MM.1S (cell line): ENCODE results near the gene CD9.

Experiments used
- DNase-seq: peaks from one replicate; pipeline ENCODE4 v3.0.0-alpha.2; 2015
- H2AFZ ChIP-seq: fragments of 300-600 bp; sonication (generic); 2 replicates; pipeline ENCODE4 v1.6.0; 2016; ENCODE audit warnings: antibody characterized with exemption, low read length
- H3F3A ChIP-seq: fragments of 300-600 bp; sonication (generic); 2 replicates; pipeline ENCODE4 v1.6.1; 2016; ENCODE audit warnings: mild to moderate bottlenecking, antibody characterized with exemption, low read length, moderate library complexity, mixed read lengths; ENCODE audit not compliant: insufficient read depth
- H3K27ac ChIP-seq: fragments of 300-600 bp; sonication (generic); 2 replicates; pipeline ENCODE4 v1.5.1; 2016; ENCODE audit warnings: mild to moderate bottlenecking, low read length
- H3K27me3 ChIP-seq: fragments of 300-600 bp; sonication (generic); replicated peaks from 2 replicates; pipeline ENCODE4 v1.6.0; 2016; ENCODE audit warnings: low read length; ENCODE audit not compliant: insufficient read depth
- H3K36me3 ChIP-seq: fragments of 300-600 bp; sonication (generic); replicated peaks from 2 replicates; pipeline ENCODE4 v1.6.1; 2016; ENCODE audit warnings: mild to moderate bottlenecking, low read length, mixed read lengths; ENCODE audit not compliant: insufficient read depth
- H3K4me1 ChIP-seq: fragments of 300-600 bp; sonication (generic); 2 replicates; pipeline ENCODE4 v1.6.1; 2016; ENCODE audit warnings: low read length, mixed read lengths
- H3K4me2 ChIP-seq: fragments of 300-600 bp; sonication (generic); 2 replicates; pipeline ENCODE4 v1.6.0; 2016; ENCODE audit warnings: low read depth, low read length
- H3K4me3 ChIP-seq: fragments of 300-600 bp; sonication (generic); 2 replicates; pipeline ENCODE4 v1.5.1; 2016; ENCODE audit warnings: low read length, mixed read lengths
- H3K79me2 ChIP-seq: fragments of 300-600 bp; sonication (generic); 2 replicates; pipeline ENCODE4 v1.6.1; 2016; ENCODE audit warnings: mixed run types, low read length, mixed read lengths
- H3K9ac ChIP-seq: fragments of 300-600 bp; sonication (generic); 2 replicates; pipeline ENCODE4 v1.6.1; 2016; ENCODE audit warnings: low read length, mixed read lengths
- H3K9me2 ChIP-seq: fragments of 300-600 bp; sonication (generic); replicated peaks from 2 replicates; pipeline ENCODE4 v1.6.1; 2016; ENCODE audit warnings: mild to moderate bottlenecking, low read length, mixed read lengths; ENCODE audit not compliant: insufficient read depth
- H3K9me3 ChIP-seq: fragments of 300-600 bp; sonication (generic); replicated peaks from 2 replicates; pipeline ENCODE4 v1.6.1; 2016; ENCODE audit warnings: mild to moderate bottlenecking, low read length, mixed read lengths; ENCODE audit not compliant: insufficient read depth
- H4K20me1 ChIP-seq: fragments of 300-600 bp; sonication (generic); 2 replicates; pipeline ENCODE4 v1.6.1; 2016; ENCODE audit warnings: mild to moderate bottlenecking, low read length, moderate library complexity, mixed read lengths; ENCODE audit not compliant: insufficient read depth
- EZH2 ChIP-seq: fragments of 300-600 bp; sonication (generic); optimal IDR thresholded peaks from 2 replicates; pipeline ENCODE3; 2017; ENCODE audit warnings: low read depth, mild to moderate bottlenecking, antibody characterized with exemption, low read length, mixed read lengths
- EZH2phosphoT487 ChIP-seq: fragments of 300-600 bp; sonication (generic); IDR thresholded peaks from 2 replicates; pipeline ENCODE4 v1.6.1; 2018; ENCODE audit warnings: antibody characterized with exemption, low read length
- TF ChIP-seq, protein P1 (sequence below): fragments of 300-600 bp; sonication (generic); IDR thresholded peaks from 2 replicates; pipeline ENCODE4 v1.5.1; 2016; ENCODE audit warnings: antibody characterized with exemption, low read length, mixed read lengths

CD9 gene

DNA sequence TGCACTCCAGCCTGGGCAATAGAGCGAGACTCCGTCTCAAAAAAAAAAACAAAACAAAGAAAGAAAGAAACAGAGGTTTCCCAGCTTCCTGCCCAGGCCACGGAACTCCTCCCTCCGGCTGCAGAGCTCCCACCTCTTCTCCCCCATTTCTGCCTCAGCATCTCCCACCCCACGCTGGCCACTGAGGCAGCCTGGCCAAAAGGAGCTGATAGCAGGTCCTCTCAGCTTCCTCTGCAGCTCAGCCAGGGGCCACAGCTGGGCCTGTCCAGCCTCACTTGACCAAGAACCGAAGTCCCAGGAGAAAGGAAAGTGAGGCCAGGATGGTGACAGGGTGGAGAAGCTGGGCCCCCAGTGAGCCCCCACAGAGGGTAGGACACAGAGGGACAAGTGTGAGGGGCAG is 33.4 kb upstream of the CD9 start:
- Histone ChIP-seq H3F3A (no peaks in the 10 kb centered on the region), H3K9me3 (no peaks in the 10 kb centered on the region), H3K79me2 (no peaks in the 10 kb centered on the region), H3K9ac (peak overlapping the region; percentile 5; the same call in 1 of the 2 replicates), H3K27me3 (no peaks in the 10 kb centered on the region), H3K27ac (peak overlapping the region; percentile 59; the same call in 1 of the 2 replicates), H3K4me2 (no peak overlapping the region), H2AFZ (peak overlapping the region; percentile 40; the same call in 1 of the 2 replicates), H3K4me1 (peaks cover 13% of the 10 kb centered on the region), H3K9me2 (no peaks in the 10 kb centered on the region), H3K36me3 (no peaks in the 10 kb centered on the region), H3K4me3 (no peak overlapping the region), H4K20me1 (no peaks in the 10 kb centered on the region)
- no peak for TF ChIP-seq EZH2
- TF ChIP-seq, protein P1, sequence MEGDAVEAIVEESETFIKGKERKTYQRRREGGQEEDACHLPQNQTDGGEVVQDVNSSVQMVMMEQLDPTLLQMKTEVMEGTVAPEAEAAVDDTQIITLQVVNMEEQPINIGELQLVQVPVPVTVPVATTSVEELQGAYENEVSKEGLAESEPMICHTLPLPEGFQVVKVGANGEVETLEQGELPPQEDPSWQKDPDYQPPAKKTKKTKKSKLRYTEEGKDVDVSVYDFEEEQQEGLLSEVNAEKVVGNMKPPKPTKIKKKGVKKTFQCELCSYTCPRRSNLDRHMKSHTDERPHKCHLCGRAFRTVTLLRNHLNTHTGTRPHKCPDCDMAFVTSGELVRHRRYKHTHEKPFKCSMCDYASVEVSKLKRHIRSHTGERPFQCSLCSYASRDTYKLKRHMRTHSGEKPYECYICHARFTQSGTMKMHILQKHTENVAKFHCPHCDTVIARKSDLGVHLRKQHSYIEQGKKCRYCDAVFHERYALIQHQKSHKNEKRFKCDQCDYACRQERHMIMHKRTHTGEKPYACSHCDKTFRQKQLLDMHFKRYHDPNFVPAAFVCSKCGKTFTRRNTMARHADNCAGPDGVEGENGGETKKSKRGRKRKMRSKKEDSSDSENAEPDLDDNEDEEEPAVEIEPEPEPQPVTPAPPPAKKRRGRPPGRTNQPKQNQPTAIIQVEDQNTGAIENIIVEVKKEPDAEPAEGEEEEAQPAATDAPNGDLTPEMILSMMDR: no peak
- TF ChIP-seq EZH2phosphoT487: no peak
- no peak for DNase-seq

DNA sequence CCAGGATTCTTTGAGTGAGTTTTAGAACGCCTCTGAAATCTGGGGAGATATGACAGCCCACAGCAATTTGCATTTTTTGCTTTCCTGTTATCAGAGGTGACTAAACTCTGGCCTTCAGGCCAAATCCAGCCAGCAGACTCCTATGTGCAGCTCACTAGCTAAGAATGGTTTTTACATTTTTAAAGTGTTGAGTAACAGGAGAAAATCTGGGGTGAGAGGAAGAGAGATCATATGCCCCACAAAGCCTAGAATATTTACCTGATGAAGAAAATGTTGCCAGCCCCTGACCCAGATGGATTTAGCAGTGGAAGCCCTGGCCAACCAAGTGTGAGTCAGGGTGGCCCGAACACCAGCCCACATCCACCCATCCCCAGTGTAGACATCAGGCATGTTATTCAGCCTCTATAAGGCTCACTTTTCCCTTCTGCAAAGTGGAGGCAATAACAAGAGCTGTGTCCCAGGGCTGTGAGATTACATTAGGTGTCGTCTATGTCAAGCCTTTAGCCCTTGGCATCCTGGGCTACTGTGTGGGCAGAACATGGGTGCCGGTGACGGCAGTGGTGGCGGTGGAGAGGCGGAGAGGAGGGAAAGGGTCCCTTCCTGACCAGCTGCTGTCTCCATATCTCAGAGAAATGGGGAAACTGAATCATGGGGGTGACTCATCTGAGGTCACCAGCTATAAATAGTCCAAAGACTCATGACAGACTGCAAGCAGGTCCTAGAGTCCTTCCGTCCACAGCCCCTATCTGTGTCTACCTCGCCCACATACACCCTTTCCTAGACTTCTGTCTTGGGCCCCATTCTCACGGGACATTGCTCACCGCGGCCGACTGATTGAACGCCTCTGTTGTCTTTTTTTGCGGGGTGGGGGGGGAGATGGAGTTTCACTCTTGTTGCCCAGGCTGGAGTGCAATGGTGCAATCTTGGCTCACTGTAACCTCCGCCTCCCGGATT is 32.6 kb upstream of the CD9 start:
- Histone ChIP-seq H3K4me2 (peak overlapping the region; percentile 3; the same call in 1 of the 2 replicates), H2AFZ (peak overlapping the region; percentile 40), H3K9me2 (no peaks in the 10 kb centered on the region), H3K36me3 (no peaks in the 10 kb centered on the region), H3K9me3 (no peaks in the 10 kb centered on the region), H3K9ac (peak overlapping the region; percentile 5; the same call in 1 of the 2 replicates), H3K27ac (peak overlapping the region; percentile 59), H3K27me3 (no peaks in the 10 kb centered on the region), H3K79me2 (no peaks in the 10 kb centered on the region), H3K4me3 (no peak overlapping the region), H3F3A (no peaks in the 10 kb centered on the region), H4K20me1 (no peaks in the 10 kb centered on the region), H3K4me1 (peaks cover 13% of the 10 kb centered on the region)
- DNase-seq: peak; percentile 25
- TF ChIP-seq, protein P1: no peak
- TF ChIP-seq EZH2: no peak
- no peak for TF ChIP-seq EZH2phosphoT487

DNA sequence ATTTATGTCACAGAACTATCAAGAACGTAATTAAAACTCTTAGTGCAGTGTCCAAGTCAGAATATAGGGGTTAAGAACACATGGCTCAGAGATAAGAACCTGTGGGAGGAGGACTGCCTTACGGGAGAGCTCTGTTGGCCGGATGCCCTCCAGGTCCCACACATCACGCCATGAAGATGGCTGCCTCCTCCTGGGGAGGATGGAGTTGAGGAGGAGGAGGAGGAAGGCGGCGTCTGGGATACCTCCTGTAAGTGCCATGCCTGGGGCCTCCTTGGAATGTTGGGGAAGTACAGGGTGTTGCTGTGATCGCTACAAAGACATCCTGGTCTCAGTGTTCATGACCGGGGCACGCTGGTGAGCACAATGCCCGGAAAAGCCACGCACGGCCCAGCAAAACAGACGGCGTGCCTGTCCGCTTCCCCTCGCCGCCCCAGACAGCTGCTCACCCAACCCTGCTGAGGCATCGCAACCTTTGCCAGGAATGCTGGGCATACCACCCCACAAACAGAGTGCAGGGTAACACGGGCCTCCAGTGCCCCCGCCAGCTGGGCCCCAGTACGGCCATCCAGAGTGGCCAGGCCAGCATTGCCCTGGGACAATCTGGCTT is 28.7 kb upstream of the CD9 start:
- H3K27me3 ChIP-seq: no peaks in the 10 kb centered on the region
- H3K9me2 ChIP-seq: no peaks in the 10 kb centered on the region
- H3K36me3 ChIP-seq: no peaks in the 10 kb centered on the region
- no peak overlapping the region for H3K4me2 ChIP-seq
- no peaks in the 10 kb centered on the region for H4K20me1 ChIP-seq
- no peak overlapping the region for H3K4me3 ChIP-seq
- no peaks in the 10 kb centered on the region for H3F3A ChIP-seq
- no peaks in the 10 kb centered on the region for H3K79me2 ChIP-seq
- no peaks in the 10 kb centered on the region for H3K9me3 ChIP-seq
- no peak for TF ChIP-seq EZH2
- TF ChIP-seq EZH2phosphoT487: no peak
- TF ChIP-seq, protein P1: no peak
- H3K27ac ChIP-seq: no peak overlapping the region
- no peak for DNase-seq
- no peak overlapping the region for H3K9ac ChIP-seq
- peaks cover 13% of the 10 kb centered on the region for H3K4me1 ChIP-seq
- no peak overlapping the region for H2AFZ ChIP-seq
